Stimulated activated CD8-positive, alpha-beta memory T cell treated with anti-CD3 and anti-CD28 coated beads, Interleukin-4, amount 100 ng/mL, for 24 hours (primary cell): ENCODE measurements around the gene HAUS1.
A peak's percentile ranks its signal among the peaks of the same experiment; 100 is the strongest.
"Not testable (repeated sequence)": the region's sequence is repeated elsewhere in the genome, so short reads cannot be mapped to it uniquely, and the experiment has no call there.

Source experiments
- DNase-seq: peaks from one replicate; pipeline ENCODE4 v3.0.0-alpha.2; 2020; ENCODE audit warnings: low read depth

Gene HAUS1

GRCh38 chr18:46088501-46088900 lies 15.7 kb upstream of the HAUS1 start:
- not testable (repeated sequence) for DNase-seq

- DNase-seq: no peak
These were observed 8.7 kb upstream of the HAUS1 start for GRCh38 chr18:46095532-46095931.

GRCh38 chr18:46096651-46097300 lies 7.4 kb upstream of the HAUS1 start:
- no peak for DNase-seq

GRCh38 chr18:46097431-46097800 lies 6.8 kb upstream of the HAUS1 start:
- no peak for DNase-seq

GRCh38 chr18:46097801-46098615 lies 6.2 kb upstream of the HAUS1 start, which contains the start of gene ATP5F1A:
Gene ATP5F1A, minus strand, starts transcription at chr18:46098296. Its CDS starts 65 bp downstream, at chr18:46098231.
- peak; percentile 76 for DNase-seq

- DNase-seq: no peak
These were observed 5.6 kb upstream of the HAUS1 start for GRCh38 chr18:46098616-46098933.

- DNase-seq: no peak
These were observed 4.7 kb upstream of the HAUS1 start for GRCh38 chr18:46099463-46099862.

- DNase-seq: no peak
These were observed 5.2 kb downstream of the HAUS1 start for GRCh38 chr18:46109386-46109785.

- no peak for DNase-seq
These were observed 6.2 kb downstream of the HAUS1 start for GRCh38 chr18:46110406-46110805.

GRCh38 chr18:46113751-46114150 lies 9.6 kb downstream of the HAUS1 start:
- DNase-seq: no peak

GRCh38 chr18:46126625-46127024 lies 22.4 kb downstream of the HAUS1 start:
- not testable (repeated sequence) for DNase-seq

- no peak for DNase-seq
These were observed 25.9 kb downstream of the HAUS1 start for GRCh38 chr18:46130061-46130460.

- DNase-seq: not testable (repeated sequence)
These were observed 26.4 kb downstream of the HAUS1 start for GRCh38 chr18:46130549-46130948.

- DNase-seq: no peak
These were observed 29.3 kb downstream of the HAUS1 start for GRCh38 chr18:46133534-46133933.

- no peak for DNase-seq
These were observed 30.9 kb downstream of the HAUS1 start for GRCh38 chr18:46134920-46135675.

- no peak for DNase-seq
These were observed 36.0 kb downstream of the HAUS1 start for GRCh38 chr18:46140173-46140572.

- DNase-seq: no peak
These were observed 37.0 kb downstream of the HAUS1 start for GRCh38 chr18:46141199-46141598.

- DNase-seq: no peak
These were observed 44.6 kb downstream of the HAUS1 start for GRCh38 chr18:46148810-46149209.

GRCh38 chr18:46152436-46152807 lies 48.2 kb downstream of the HAUS1 start:
- no peak for DNase-seq

- DNase-seq: no peak
These were observed 48.8 kb downstream of the HAUS1 start for GRCh38 chr18:46152808-46153617.

GRCh38 chr18:46155641-46156051 lies 51.5 kb downstream of the HAUS1 start:
- peak; percentile 6 for DNase-seq

GRCh38 chr18:46156124-46156745 lies 52.0 kb downstream of the HAUS1 start:
- DNase-seq: no peak
